Non-pigmented ciliary epithelial cell (primary cell): ENCODE measurements around the gene PAPPA2.

Experiments
- DNase-seq: peaks from one replicate; pipeline ENCODE4 v3.0.0-alpha.2; 2010; ENCODE audit warnings: low read depth

The PAPPA2 gene

DNA sequence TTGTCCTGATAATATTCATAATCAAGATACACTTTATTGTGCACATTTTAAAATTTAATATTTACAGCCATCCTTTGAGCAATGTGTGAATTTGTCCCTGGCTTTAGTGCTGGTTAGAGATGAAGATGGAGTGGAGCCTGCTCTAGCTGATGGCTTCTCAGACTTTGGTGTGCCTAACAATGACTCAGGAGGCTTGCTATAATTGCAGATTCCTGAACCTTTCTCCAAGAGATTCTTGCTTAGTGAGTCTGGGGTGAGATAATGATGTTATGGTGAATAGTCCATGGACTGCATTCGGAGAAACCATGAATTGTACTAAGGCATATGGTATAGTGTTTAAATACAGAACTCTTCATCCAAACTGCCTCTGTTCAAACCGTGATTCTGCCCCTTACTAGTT, 307.1 kb downstream of the PAPPA2 start:
- DNase-seq: no peak

DNA sequence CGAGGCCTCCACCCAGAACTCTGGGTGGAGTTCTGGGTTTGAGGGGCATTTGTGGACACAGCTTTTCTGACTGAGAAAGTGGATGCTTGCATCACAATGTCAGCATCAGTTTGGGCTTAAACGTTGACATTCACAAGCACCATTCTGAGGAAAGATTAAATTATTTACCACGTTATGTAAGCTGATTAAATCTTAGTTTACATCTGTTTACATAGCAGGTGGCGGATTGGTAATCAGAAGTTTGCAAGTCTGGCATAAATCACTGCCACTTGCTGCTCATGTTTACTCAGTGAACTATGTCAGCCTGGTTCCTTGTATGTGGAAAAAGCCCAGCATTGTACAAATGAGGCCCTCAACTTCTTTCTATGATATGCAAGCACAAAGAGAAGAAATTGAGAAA, 310.1 kb downstream of the PAPPA2 start:
- DNase-seq: no peak

DNA sequence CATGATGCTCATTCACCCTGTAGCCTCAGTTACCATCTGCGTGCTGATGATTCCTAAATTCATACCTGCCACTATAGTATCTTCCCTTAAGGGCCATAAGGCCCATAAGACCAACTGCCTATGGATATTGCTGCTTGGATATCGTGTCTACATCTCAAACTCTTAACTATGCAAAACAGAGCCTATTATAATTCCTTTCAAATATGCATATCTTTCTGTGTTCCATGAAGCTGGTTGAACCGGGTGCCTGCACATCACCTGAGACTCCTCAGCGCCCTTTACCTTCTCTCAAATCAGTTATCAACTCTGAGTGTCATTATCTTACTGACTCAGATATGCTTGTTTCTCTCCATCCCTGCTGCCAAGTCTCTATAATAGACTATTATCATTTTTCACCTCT, 311.2 kb downstream of the PAPPA2 start:
- no peak for DNase-seq

DNA sequence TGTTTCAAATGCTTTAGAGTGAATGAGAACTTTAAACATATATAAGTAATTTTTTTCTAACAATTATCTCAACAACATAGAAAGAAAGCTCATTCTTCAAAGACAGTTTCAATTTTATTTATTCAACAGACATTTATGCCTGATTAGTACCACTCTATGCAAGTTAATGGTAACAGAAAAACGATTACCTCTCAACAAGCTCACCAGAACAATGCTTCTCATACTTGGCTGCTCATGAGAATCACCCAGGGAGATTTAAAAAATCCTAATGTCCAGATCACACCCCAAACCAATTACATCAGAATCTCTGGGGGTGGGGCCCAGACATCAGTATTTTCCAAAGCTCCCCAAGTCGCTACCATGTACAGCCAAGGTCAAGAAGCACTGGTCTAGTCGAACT, 312.4 kb downstream of the PAPPA2 start:
- DNase-seq: no peak

DNA sequence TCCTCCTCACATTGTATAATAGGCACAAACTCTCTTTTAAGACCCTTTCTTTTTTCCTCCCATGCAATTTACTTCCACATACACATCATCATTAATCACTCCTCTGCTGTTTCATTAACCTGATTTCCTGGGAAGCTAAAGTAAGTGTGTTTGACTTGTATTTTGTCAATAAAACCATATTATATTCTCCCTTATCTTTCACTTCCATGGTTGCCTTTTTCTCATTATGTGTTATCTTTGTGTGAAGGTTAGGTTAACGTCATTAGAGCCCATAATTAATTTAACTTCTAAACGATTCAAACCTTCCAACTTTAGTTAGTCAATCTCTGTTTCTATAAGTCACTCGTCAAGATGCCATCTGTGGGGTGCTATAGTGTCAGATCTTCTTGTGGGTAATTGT, 313.0 kb downstream of the PAPPA2 start:
- DNase-seq: no peak

DNA sequence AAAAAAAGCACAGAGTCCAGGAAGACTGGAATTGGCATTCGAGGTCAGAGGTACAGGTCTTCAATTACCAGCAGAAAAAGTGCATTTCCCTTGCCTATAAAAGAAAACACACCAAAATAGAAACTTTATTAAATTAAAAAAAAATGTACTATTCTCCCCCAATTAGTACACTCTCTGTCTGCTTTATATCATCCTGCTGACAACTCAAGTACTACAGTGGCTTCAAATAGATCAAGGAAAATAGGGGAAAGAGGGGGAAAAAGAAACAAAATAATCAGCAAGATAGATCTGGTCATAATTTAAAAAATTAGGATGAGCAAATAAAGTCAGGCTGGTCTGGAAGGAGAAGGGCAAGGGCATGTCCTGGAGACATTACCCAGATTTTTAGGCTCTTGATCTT, 315.1 kb downstream of the PAPPA2 start:
- DNase-seq: no peak

DNA sequence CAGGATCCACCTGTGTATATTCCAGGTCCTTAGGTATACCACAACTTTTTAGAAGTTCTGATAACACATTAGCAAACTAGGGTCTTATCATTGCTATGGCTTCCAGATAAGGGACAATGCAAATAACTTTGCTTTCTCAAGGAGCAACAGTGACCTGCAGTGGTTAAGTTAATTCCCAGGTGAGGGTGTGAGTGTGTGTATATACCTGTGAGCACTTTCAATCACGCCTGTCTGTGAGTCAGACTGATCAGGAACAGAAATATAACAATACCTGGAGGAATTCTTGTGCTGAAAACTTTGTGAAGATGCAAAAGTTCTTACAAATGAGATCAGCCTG, 317.0 kb downstream of the PAPPA2 start:
- no peak for DNase-seq

DNA sequence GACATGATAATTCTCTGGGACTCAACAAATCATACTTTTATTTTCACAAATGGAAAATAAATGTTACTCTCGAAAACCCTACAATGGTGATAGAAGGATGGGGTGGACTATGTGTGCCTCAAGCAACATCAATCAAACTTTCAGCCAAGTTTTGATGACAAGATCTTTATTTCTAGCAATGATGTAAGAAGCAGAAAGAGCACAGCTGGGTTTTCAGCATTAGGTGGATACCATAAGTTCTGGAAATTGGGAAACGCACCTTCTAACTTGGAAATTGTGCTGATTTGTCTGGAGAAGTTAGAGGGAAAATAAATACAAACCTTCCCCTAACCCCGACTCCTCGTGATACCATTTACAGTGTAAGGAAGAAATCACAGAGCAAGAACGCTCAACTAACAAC, 320.3 kb downstream of the PAPPA2 start:
- DNase-seq: no peak

DNA sequence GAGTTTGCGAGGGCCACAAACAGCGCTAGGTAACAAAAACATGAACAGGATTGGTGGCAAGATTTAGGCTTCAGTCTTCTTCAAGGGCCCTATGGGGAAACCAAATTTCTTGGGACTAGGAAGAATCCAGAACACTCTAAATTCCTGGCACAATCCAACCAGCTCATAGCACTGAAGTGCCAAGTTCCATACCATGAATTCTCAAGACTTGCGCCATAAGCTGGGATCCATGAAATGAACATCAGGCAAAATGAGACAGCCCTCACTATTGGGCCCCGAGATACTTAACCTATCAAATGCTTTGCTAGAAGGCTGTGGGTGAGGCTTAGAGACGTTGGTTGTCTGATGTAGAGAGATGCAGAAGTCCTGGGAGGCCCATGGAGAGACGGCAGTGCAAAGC, 322.1 kb downstream of the PAPPA2 start:
- no peak for DNase-seq

DNA sequence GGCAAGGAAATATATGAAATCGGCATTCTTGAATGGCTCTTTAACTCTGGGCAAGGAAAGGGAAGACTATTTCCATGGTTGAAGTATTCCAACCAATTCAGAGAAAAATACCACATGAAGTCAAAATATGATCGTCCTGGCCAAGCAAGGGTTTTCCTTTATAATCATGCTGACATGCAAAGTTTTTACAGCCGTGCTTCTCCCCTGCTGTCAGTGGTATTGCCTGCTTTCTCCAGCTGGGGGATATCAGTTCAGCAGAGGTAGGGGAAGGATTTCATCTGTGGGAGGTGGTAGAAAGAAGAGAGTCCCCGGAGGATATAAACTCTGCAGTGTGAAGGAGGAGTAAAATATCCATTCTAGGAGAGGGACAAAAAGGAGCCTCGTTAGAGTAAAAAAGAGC, 322.8 kb downstream of the PAPPA2 start:
- no peak for DNase-seq

DNA sequence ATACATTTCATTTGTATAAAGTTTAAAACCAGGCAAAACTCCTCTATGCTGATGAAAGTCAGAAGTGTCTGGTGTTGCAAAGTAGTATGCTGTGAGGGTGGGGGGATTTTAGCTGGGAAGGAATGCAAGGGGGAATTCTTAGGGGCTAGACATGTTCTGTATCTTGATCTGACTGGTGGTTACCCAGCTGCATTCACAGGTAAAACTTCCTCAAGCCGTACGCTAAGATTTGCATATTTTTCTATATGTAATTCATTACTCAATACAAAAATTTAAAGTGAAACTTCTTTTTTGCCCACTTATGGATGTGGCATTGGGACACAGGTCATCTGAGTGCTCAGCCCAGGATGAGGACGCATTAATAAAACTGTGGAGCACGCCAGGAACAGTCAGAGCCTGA, 323.3 kb downstream of the PAPPA2 start:
- DNase-seq: no peak

DNA sequence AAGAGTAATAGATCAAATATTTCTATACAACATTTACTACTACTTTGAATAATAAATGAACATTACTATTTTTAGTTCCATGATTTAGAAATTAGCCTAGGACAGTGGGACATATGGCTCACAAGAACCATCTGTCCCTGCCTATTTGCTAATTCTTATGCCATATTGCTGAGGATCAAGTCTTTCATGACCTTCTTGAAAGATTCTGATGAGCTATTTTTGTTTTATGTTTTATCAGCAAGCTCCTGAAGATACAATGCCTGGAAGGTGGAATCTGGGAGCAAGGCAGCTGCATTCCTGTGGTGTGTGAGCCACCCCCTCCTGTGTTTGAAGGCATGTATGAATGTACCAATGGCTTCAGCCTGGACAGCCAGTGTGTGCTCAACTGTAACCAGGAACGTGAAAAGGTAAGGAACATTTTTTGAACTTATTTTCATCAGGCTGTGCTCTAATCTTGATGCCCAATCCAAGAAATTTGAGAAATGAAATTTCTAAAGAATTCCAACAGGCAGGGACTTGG, 326.7 kb downstream of the PAPPA2 start:
- peak; percentile 41 for DNase-seq

DNA sequence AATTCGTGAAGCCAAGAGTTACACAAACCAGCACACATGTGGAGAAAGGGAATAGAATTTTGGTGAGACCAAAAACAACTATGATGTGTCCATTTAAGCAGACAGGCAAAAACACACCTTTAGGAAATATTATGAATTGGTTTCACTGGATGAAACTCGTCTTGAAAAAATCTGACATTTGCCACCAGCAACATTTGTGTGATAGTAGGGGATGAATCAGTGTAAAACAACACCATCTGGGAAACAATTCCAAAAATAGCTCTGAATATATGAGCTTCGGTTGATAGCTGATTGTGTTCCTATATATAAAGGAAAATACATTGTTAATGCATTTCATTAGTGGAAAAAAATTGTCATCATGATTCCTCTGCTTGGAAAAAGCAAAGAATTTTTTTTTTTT, 327.8 kb downstream of the PAPPA2 start:
- DNase-seq: no peak

DNA sequence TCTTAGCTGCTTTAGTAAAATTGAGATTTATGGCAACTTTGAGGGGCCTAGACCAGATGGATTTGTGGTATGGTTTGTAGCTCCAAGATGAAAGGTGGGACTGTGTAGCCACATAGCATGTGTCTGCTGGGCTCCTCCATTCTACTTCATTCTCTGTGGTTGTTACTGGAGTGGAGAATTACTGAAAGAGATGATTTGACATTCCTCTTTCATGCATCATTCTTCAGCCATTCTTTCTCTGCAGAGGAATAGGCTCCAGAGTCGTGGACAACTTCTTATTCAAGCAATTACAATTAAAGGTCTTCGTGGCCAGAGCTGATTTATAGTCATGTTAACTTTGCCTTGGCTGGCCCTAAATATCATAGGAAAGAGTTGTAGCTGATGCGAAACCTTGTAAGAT, 328.9 kb downstream of the PAPPA2 start:
- no peak for DNase-seq

DNA sequence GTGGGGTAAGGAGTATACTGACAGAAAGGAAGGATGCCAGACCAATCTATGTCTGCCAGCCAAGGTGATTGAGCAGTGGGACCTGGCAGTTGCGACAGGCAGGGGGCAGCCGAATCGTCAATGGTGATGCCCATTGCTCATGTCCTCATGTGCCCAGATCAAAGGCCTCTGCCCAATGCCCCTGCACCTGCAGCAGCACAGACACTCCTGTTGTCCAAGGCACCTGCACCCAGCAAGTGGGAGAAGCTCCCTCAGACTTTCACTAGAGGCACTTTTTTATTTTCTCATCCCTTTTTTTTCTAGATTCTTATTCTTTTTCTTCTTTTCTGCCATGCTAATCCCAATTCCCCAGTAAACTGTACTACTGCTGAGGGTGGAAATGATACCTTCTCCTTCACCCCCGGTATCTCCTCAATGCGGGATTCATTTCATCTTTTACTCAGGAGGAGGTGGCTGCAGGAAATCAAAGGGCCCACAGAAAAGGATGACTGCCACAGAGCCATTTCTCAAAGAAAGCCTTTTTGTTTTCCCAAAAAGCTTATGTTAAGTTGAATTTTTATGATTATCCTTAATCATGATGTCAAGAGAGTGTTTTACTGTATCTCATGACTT, 332.0 kb downstream of the PAPPA2 start:
- no peak for DNase-seq

DNA sequence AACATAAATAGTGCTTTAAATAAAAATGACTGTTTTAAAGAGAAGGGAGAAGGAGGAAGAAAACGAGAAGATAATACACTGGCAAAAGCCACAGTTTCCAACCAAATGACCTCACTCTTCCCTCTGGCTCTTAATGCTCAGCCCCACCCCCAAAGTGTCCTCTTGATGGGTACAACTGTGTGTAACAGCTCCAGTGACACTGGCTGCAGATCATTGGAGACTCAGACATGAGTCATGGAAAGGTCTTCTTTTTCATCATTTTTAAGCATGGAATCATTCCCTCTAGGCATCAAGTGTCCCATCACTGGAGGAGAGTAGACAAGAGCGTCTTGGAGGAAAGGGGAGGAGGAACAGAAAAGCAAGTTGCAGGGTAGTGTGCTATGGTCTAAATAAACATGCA, 333.0 kb downstream of the PAPPA2 start:
- DNase-seq: no peak

DNA sequence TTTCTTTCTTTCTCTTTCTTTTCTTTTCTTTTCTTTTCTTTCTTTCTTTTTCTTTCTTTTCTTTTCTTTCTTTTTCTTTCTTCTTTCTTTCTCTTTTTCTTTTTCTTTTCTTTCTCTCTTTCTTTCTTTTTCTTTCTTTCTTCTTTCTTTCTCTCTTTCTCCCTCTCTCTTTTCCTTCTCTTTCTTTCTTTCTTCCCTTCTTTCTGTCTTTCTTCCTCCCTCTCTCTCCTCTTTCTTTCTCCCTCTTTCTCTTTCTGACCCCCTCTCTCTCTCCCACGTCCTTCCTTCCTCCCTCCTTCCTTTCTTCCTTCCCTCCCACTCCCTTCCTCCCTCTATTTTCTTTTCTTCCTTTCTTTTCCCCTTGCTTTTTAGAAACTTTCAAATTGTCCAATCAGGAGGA, 333.6 kb downstream of the PAPPA2 start:
- no peak for DNase-seq

DNA sequence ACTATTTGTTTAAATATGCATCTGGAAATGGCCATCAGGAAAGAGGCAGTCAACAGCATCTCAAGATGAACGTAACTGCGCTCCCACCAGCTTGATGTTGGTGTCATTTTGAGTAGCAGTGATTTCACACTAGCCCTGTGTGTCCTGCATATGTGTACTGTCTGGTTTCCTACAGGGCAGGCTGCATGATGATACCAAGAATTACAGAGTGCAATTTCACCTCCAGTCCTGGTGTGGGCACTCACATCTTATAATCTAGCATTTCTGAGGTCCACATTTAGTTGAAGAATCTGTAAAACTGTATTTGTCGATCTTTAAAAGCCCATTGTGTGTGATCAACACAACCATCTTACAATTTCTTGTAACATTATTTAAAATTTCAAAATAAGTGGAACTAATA, 336.4 kb downstream of the PAPPA2 start:
- DNase-seq: no peak

DNA sequence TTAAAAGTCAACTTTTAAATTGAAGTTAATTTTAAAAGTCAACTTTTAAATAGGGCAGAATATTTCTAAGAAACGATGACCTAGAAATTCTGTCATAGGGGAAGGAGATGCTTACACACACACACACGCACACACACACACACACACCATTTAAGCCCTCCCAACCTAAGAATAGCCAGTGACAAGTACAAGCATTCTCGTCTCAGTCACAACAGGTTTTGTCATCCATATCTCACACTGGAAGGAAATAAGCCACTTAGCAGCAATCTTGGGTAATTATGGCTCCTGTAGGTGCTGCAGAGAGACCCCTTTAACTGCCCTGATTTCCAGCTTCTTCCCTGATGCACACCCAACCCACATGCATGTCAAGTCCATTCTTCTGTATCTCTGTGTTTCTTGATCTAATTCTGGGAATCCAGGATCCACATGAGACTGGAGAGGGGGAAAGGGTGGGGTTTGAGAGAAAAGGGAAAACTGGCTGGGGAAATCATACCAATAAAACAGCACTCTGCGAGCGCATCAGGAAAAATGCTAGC, 338.1 kb downstream of the PAPPA2 start:
- no peak for DNase-seq

DNA sequence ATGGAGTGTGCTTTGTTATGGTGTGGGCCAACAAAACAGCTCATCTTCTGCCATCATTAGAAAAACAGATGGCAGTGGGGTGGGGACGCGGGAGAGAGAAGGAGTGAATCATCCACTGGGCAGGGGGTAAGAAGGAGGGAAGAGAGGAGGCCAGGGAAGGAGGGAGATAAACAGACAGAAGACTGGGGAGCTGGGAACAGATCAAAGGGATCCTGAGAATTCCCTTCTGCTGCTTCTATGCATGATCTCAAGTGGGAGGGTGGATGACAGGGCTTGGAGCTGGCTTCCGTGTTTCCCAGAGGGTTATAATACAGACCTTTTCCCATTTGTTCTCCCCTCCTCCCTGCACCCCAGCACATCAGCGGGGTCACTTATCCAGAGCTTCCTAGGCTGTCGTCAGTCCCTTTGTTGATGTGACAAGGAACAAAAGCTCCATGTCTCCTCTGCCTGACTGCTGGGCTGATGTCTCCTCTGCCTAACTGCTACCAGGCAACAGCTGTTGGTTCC, 338.6 kb downstream of the PAPPA2 start:
- DNase-seq: no peak

DNA sequence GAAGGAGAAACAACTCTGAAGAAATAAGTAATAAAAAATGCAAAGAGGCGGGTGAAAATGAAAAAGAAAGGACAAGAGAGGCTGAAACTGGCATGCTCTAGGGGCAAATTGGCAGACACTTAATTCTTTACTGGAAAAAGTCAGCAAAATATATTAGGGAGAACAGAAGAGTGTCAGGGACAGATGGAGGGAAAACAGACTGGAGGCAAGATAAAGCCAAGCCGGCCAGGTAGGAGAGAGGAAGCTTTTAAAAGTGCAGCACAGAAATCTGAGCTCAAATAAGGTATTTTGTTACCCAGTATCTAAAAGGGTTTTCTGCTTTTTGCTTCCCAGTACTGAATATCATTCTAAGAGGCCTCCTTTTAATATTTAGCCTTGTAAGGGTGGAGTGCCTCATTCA, 339.3 kb downstream of the PAPPA2 start:
- DNase-seq: no peak

DNA sequence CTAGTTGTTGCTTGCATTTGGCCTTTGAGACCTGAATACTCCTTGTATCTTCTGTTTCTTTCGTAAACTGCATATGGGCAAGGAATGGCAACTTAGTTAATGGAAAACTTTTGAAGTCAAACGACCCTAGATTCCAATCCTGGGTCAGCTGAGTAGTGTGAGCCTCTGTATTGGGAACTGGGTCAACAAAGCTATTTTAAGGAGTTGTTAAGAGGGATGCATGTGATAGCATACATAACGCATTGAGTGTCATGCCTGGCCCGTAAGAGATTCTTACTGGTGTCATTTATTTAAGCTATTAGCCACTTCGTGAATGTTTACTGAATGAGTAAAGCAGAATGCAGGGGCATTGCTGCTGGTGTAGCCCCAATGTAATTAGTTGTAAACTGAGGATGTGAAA, 340.1 kb downstream of the PAPPA2 start:
- DNase-seq: no peak

DNA sequence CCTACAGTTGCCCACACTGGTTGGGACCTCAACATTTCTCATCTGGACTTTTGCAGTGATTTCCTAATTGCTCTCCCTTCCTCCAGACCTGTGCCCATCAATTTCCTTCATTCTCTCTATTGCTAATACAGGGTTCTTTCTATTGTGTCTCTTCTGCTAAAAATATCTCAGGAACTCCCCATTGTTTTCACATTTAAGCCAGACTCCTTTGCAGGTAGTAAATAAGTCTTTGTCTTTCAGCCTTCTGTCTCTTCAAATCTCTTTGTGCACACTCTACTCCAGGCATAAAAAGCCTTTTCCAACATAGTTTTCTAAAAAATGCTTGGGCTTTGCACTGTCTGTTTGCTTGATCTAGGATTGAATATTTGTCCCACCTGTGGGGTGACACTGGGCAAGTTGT, 340.6 kb downstream of the PAPPA2 start:
- DNase-seq: no peak

DNA sequence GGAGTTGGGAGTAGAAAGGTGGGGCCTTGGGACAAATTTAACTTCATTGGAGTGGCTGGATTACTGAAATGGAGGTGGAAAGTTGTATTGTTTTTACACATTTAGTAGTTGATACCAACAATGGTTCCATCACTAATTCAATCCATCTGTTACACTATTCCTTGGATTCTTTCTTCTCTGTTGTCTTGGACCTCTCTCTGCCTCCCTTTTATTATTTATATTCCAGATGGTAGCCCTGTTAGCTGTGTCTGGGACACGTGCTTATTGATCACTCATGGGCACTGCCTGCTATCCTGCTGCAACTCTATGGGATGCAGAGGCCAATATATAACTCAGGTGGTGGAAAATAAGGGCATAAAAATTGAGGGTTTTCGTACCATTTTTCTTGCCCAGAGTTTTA, 346.3 kb downstream of the PAPPA2 start:
- no peak for DNase-seq
